Esophagus squamous epithelium (tissue), 4 donors: ENCODE results near the gene PTPRN2.

Experiments
- POLR2A ChIP-seq, 4 donors: fragments of 450-650 bp; IDR thresholded peaks; one replicate each; pipeline ENCODE4 v1.6.1; 2017; ENCODE audit warnings: antibody characterized with exemption in 4 of 4, mild to moderate bottlenecking in 4 of 4, moderate library complexity in 3 of 4
- TF ChIP-seq, protein P1 (sequence below), 6 experiments: fragments of 450-650 bp in 4 of 6; fragments of 200-600 bp in 2 of 6; sonication (generic) in 2 of 6; IDR thresholded peaks; one replicate each; pipeline ENCODE4 v1.5.1; 2016 to 2019; ENCODE audit warnings: antibody characterized with exemption in 6 of 6, mild to moderate bottlenecking in 4 of 6, moderate library complexity in 4 of 6

DNA sequence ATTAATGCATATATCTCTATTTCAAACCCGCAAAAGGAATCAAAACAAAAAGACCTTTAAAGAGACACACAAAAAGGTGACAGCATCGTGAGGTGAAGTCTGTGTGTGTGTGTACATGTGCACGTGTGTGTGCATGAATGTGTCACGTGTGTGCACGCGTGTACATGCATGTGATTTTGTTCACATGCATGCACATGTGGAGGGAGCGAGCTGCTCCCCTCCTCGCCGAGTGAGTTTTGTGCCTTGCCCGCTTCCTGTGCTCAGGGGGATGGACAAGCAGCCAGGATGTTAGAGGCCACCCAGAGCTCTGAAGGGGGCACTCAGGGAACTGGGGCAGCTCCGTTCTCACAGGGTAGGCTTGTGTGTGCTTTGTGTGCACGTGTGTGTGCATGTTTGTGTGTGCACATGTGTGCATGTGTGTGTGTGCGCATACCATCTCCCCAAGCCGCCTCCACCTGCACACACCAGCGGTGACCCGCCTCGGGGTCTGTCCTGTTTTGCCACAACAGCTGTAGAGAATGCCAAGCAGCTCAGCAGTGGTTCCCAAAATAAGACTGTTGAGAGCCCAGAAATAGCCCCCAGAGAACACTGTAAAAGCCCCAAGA is 191.2 kb downstream of the PTPRN2 start:
- TF ChIP-seq, protein P1, sequence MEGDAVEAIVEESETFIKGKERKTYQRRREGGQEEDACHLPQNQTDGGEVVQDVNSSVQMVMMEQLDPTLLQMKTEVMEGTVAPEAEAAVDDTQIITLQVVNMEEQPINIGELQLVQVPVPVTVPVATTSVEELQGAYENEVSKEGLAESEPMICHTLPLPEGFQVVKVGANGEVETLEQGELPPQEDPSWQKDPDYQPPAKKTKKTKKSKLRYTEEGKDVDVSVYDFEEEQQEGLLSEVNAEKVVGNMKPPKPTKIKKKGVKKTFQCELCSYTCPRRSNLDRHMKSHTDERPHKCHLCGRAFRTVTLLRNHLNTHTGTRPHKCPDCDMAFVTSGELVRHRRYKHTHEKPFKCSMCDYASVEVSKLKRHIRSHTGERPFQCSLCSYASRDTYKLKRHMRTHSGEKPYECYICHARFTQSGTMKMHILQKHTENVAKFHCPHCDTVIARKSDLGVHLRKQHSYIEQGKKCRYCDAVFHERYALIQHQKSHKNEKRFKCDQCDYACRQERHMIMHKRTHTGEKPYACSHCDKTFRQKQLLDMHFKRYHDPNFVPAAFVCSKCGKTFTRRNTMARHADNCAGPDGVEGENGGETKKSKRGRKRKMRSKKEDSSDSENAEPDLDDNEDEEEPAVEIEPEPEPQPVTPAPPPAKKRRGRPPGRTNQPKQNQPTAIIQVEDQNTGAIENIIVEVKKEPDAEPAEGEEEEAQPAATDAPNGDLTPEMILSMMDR (IDR thresholded peaks at IDR 0.05): no peak
- TF ChIP-seq POLR2A (IDR thresholded peaks at IDR 0.05): no peak
